GM12878 (cell line): Measurements from ENCODE around the gene SPTSSB. TPM values are rescaled to one million over a fixed set of nuclear protein-coding genes. Genes with fewer than 3 reads are reported as not detected.

Experiments
- ATAC-seq: fragments of 200-7000 bp; cut with Tn5 transposase; 3 replicates; pipeline ENCODE4 v1.9.1; 2020; ENCODE audit warnings: mild to moderate bottlenecking, moderate library complexity
- BruUV-seq: library from RNA; stranded (reverse); fragments of 400-500 nt; replicated peaks from 2 replicates; lab custom pipeline; 2021; lab: Mats Ljungman, UMichigan
- CTCF ChIA-PET: fragments of 300-600 bp; sonication (Branson Sonifier 250); formaldehyde crosslinking; extraction: SDS; loops from one replicate; lab custom pipeline; 2021; ENCODE audit warnings: inconsistent platforms; lab: Yijun Ruan, JAX
- POLR2A ChIA-PET: fragments of 350-600 bp; formaldehyde crosslinking; extraction: SDS; loops from one replicate; lab custom pipeline; 2021; ENCODE audit warnings: inconsistent platforms; lab: Charles Lee
- RAD21 ChIA-PET: fragments of 300-600 bp; sonication (Branson Sonifier 250); formaldehyde crosslinking; loops from one replicate; lab custom pipeline; 2023; ENCODE audit warnings: antibody characterized with exemption; ENCODE audit not compliant: unreplicated experiment; lab: Charles Lee
- SMC1A ChIA-PET: fragments of 300-600 bp; sonication (Branson Sonifier 250); formaldehyde crosslinking; loops from one replicate; lab custom pipeline; 2023; ENCODE audit not compliant: unreplicated experiment, uncharacterized antibody; lab: Charles Lee
- DNase-seq: peaks from one replicate; pipeline ENCODE4 v3.0.0-alpha.2; 2011; ENCODE audit warnings: low read depth, low spot score
- FAIRE-seq: peaks from 3 replicates; lab custom pipeline; 2011; peaks lifted over from hg19 to GRCh38; lab: Jason Lieb, UNC
- H2AFZ ChIP-seq: 2 replicates; pipeline ENCODE4 v1.6.0; 2011; ENCODE audit warnings: low read depth, low read length, control low read depth; ENCODE audit not compliant: control insufficient read depth
- H3K27ac ChIP-seq: 2 replicates; pipeline ENCODE4 v1.5.1; 2011; ENCODE audit warnings: control low read depth; ENCODE audit not compliant: control insufficient read depth, insufficient read depth
- H3K27me3 ChIP-seq, 2 experiments: replicated peaks in 1 of 2; 2 replicates each; pipeline versions ENCODE4 v1.6.0 to v1.6.1; 2011; ENCODE audit warnings: low read length in 1 of 2; ENCODE audit not compliant: control insufficient read depth in 2 of 2, insufficient read depth in 2 of 2
- H3K36me3 ChIP-seq, 2 experiments: 2 replicates each; pipeline ENCODE4 v1.5.1; 2011; ENCODE audit warnings: low read length in 1 of 2; ENCODE audit not compliant: control insufficient read depth in 2 of 2, insufficient read depth in 2 of 2
- H3K4me1 ChIP-seq: 2 replicates; pipeline ENCODE4 v1.6.1; 2011; ENCODE audit warnings: mild to moderate bottlenecking, low read length, moderate library complexity, mixed read lengths; ENCODE audit not compliant: control insufficient read depth, insufficient read depth
- H3K4me2 ChIP-seq: 2 replicates; pipeline ENCODE4 v1.6.0; 2011; ENCODE audit warnings: control low read depth; ENCODE audit not compliant: control insufficient read depth, insufficient read depth
- H3K4me3 ChIP-seq: fragments of 200-600 bp; sonication (generic); 2 replicates; pipeline ENCODE4 v1.5.1; 2016
- H3K79me2 ChIP-seq: 2 replicates; pipeline ENCODE4 v1.6.0; 2011; ENCODE audit warnings: low read length; ENCODE audit not compliant: control insufficient read depth, insufficient read depth
- H3K9ac ChIP-seq: 2 replicates; pipeline ENCODE4 v1.8.0; 2011; ENCODE audit warnings: low read length, control low read depth, mixed read lengths; ENCODE audit not compliant: control insufficient read depth, insufficient read depth
- H3K9me3 ChIP-seq: replicated peaks from 3 replicates; pipeline ENCODE4 v1.5.1; 2011; ENCODE audit warnings: mild to moderate bottlenecking, low read length; ENCODE audit not compliant: control insufficient read depth, insufficient read depth
- H4K20me1 ChIP-seq: 2 replicates; pipeline ENCODE4 v1.6.0; 2011; ENCODE audit not compliant: control insufficient read depth, insufficient read depth
- ATF7 ChIP-seq: fragments of 450-650 bp; IDR thresholded peaks from 2 replicates; pipeline ENCODE4 v1.6.1; 2016; ENCODE audit warnings: low read depth, mild to moderate bottlenecking
- CREB1 ChIP-seq: IDR thresholded peaks from 2 replicates; pipeline ENCODE4 v1.6.1; 2012; ENCODE audit warnings: low read depth, mild to moderate bottlenecking, inconsistent platforms
- DPF2 ChIP-seq: fragments of 450-650 bp; IDR thresholded peaks from 2 replicates; pipeline ENCODE4 v1.6.1; 2017; ENCODE audit warnings: mild to moderate bottlenecking
- ETV6 ChIP-seq, 2 experiments: fragments of 450-650 bp in 1 of 2; IDR thresholded peaks in 1 of 2; conservative IDR thresholded peaks in 1 of 2; 2 replicates each; pipeline ENCODE4 v1.6.1; 2014; ENCODE audit warnings: antibody characterized with exemption in 1 of 2, borderline replicate concordance in 1 of 2, low read depth in 1 of 2, mild to moderate bottlenecking in 1 of 2, moderate library complexity in 1 of 2
- HDGF ChIP-seq: fragments of 450-650 bp; IDR thresholded peaks from 2 replicates; pipeline ENCODE4 v1.6.1; 2016; ENCODE audit warnings: antibody characterized with exemption
- MTA2 ChIP-seq: fragments of 450-650 bp; IDR thresholded peaks from 2 replicates; pipeline ENCODE4 v1.6.1; 2016; ENCODE audit warnings: low read depth, mild to moderate bottlenecking, moderate library complexity
- POLR2A ChIP-seq: IDR thresholded peaks from 2 replicates; pipeline ENCODE4 v1.6.1; 2011; ENCODE audit warnings: low read depth, mild to moderate bottlenecking, low read length
- SIX5 ChIP-seq: IDR thresholded peaks from 2 replicates; pipeline ENCODE4 v1.6.1; 2011; ENCODE audit warnings: mild to moderate bottlenecking, low read depth, low read length, moderate library complexity; ENCODE audit not compliant: severe bottlenecking
- SREBF2 ChIP-seq: IDR thresholded peaks from 2 replicates; pipeline ENCODE4 v1.6.1; 2012; ENCODE audit warnings: mild to moderate bottlenecking, low read length
- SRF ChIP-seq, 2 experiments: IDR thresholded peaks; 2 replicates each; pipeline ENCODE4 v1.6.1; 2011; ENCODE audit warnings: low read depth in 2 of 2, low read length in 2 of 2, mild to moderate bottlenecking in 1 of 2, moderate library complexity in 1 of 2
- SUZ12 ChIP-seq: fragments of 200-600 bp; sonication (generic); IDR thresholded peaks from one replicate; pipeline ENCODE4 v1.6.1; 2018; ENCODE audit warnings: antibody characterized with exemption, mild to moderate bottlenecking; ENCODE audit not compliant: unreplicated experiment
- TARDBP ChIP-seq: IDR thresholded peaks from 2 replicates; pipeline ENCODE4 v1.6.1; 2016; ENCODE audit warnings: borderline replicate concordance
- TCF12 ChIP-seq: IDR thresholded peaks from 2 replicates; pipeline ENCODE4 v1.6.1; 2011; ENCODE audit warnings: low read depth, mild to moderate bottlenecking, low read length
- WRNIP1 ChIP-seq: IDR thresholded peaks from 2 replicates; pipeline ENCODE4 v1.6.1; 2011; ENCODE audit warnings: low read depth, low read length, improper control_type of control experiment, borderline replicate concordance
- ZNF622 ChIP-seq: fragments of 450-650 bp; IDR thresholded peaks from 2 replicates; pipeline ENCODE4 v1.6.1; 2017; ENCODE audit warnings: mild to moderate bottlenecking, inconsistent platforms
- WGBS: methylation state at CpG from one replicate; pipeline ENCODE4 v1.1.6; 2016; ENCODE audit warnings: low lambda C conversion rate; ENCODE audit not compliant: insufficient replicate concordance, insufficient coverage; ENCODE audit errors: missing lambda C conversion rate; 5-methylcytosine and 5-hydroxymethylcytosine counted together
- in situ Hi-C: fragments of 300-500 bp; cut with MboI; formaldehyde crosslinking; loops from 9 replicates; pipeline ENCODE4 v1.14.3; 2018; ENCODE audit warnings: mixed read lengths
- intact Hi-C: fragments of 100-400 bp; cut with micrococcal nuclease; formaldehyde crosslinking; loops from one replicate; pipeline ENCODE4 v1.14.2; 2022; ENCODE audit not compliant: unreplicated experiment
- polyA plus RNA-seq, 11 experiments: library from polyadenylated mRNA; depleted of rRNA in 4 of 11; unstranded in 6 of 11; stranded (reverse) in 5 of 11; fragments of >200 nt; fragmentation: Nextera tagmentation in 4 of 11; fragmentation: Illumina TruSeq in 1 of 11; extraction: Ambion mirVana in 4 of 11; extraction: Trizol in 1 of 11; gene quantifications; 1 replicate in 1 of 11; 2 replicates in 10 of 11; pipeline versions ENCODE4 v1.2.1 to v1.2.3, GENCODE V29; 2011 to 2016; ENCODE audit warnings: inconsistent platforms in 2 of 11, missing spikeins in 2 of 11, low read depth in 1 of 11
- total RNA-seq, 4 experiments: library from RNA; depleted of rRNA in 3 of 4; stranded (reverse); fragments of >200 nt in 3 of 4; fragmentation: Illumina TruSeq in 1 of 4; extraction: Trizol in 1 of 4; gene quantifications; 2 replicates each; pipeline versions ENCODE4 v1.2.1 to v1.2.3, GENCODE V29; 2013 to 2021
- TF ChIP-seq, protein P1 (sequence below): IDR thresholded peaks from 2 replicates; pipeline ENCODE4 v1.6.1; 2011; ENCODE audit warnings: borderline replicate concordance, low read depth, mild to moderate bottlenecking, moderate library complexity, low read length; ENCODE audit not compliant: insufficient read depth, poor library complexity, severe bottlenecking
- TF ChIP-seq, protein P2 (sequence below): fragments of 450-650 bp; IDR thresholded peaks from 2 replicates; pipeline ENCODE4 v1.6.1; 2018; ENCODE audit warnings: borderline replicate concordance, mild to moderate bottlenecking; ENCODE audit not compliant: partially characterized antibody
- TF ChIP-seq, protein P3 (sequence below): fragments of 450-650 bp; IDR thresholded peaks from 2 replicates; pipeline ENCODE4 v1.6.1; 2017; ENCODE audit warnings: mild to moderate bottlenecking, low read depth, inconsistent platforms; ENCODE audit not compliant: poor library complexity, severe bottlenecking

The SPTSSB gene
- total and polyA plus RNA-seq, 10 of the 15 experiments (the other 5 are each of a cell fraction or from before 2014, with no cell fraction given), result 0.19 to 30.6 (median 0.91) TPM

DNA sequence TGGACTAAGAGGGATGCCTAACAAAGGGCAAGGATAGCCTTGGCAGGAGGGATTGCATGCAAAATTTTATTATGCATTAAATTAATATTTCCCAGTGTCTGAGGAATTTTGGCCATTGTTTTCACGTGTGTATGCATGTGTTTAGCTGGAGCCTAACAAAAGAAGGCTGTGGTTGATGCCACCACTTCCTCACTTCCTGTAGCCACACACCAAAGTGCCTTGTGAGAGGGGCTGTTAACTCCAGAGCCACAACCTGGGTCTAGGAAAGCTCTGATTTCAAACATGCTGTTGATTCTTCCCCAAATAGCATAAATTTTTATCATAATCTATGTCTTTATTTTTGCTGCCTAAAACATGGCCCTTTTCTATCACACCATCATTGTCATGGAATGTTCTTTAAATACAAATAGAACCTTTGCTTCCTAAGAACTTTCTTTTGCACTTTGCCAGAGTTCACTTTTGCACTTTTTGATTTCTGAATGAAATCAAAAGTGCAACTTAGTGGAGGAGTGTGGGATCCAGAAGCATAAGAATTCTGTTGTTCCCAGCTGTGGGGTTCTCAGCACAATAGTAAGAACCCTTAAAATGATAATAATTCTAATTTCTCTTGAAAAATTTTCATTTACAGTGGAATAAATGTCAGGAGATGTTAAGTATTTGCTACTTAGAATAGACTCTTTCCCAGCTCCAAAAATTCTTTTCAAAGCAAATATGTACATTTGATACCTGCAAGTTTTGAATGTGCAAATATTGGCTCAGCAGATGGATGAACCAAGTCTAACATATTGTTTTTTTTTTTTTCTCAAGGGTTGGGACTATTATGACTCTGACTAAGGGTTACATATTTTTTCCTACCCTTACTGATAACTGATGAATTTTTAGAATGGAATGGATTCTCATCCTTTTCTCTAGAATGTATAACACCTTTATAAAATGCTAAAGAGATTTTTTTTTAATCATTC, 35.6 kb upstream of the SPTSSB start:
- intact Hi-C loops, result loop anchor here (2.0 kb wide), 1 partner anchor 14 kb away; no protein-coding TSS in a partner anchor

More for the DNA sequence above, 35.6 kb upstream of the SPTSSB start:
- H3K4me3 ChIP-seq, result no peak overlapping the region
- H3K9ac ChIP-seq, result no peak overlapping the region
- ChIA-PET RAD21 (interaction anchor here (0.6 to 4.9 kb wide), 3 partner anchors 102 to 376 kb away, joined by 3 to 36 read pairs (median 3); no protein-coding TSS in a partner anchor), POLR2A (no interaction called here), CTCF (interaction anchor here (0.8 to 7.3 kb wide), 6 partner anchors 10 to 310 kb away, joined by 3 to 100 read pairs (median 3); no protein-coding TSS in a partner anchor), SMC1A (interaction anchor here (1.2 to 6.3 kb wide), 10 partner anchors 12 to 136 kb away, joined by 3 to 78 read pairs (median 6); no protein-coding TSS in a partner anchor)
- no peaks in the 10 kb centered on the region for H3K4me1 ChIP-seq
- no TSS peak for BruUV-seq
- H3K9me3 ChIP-seq, result no peaks in the 10 kb centered on the region; the same call in 2 of the 3 replicates
- 0% methylated on average over 1 of the region's 1 CpG for WGBS
- TF ChIP-seq ZNF622 (no peak), ATF7 (no peak), SIX5 (no peak), SRF (IDR thresholded peaks at IDR 0.05; ENCODE audit: low read depth in 2 of 2, low read length in 2 of 2) (no peak), TCF12 (no peak), WRNIP1 (no peak), SREBF2 (no peak), ETV6 (conservative IDR thresholded peaks at IDR 0.05 in 1 of 2, IDR thresholded peaks at IDR 0.05 in 1 of 2; ENCODE audit: borderline replicate concordance in 1 of 2, low read depth in 1 of 2) (no peak), TARDBP (no peak), SUZ12 (no peak), CREB1 (no peak), POLR2A (no peak), HDGF (no peak), DPF2 (no peak), MTA2 (no peak)
- TF ChIP-seq, protein P1, sequence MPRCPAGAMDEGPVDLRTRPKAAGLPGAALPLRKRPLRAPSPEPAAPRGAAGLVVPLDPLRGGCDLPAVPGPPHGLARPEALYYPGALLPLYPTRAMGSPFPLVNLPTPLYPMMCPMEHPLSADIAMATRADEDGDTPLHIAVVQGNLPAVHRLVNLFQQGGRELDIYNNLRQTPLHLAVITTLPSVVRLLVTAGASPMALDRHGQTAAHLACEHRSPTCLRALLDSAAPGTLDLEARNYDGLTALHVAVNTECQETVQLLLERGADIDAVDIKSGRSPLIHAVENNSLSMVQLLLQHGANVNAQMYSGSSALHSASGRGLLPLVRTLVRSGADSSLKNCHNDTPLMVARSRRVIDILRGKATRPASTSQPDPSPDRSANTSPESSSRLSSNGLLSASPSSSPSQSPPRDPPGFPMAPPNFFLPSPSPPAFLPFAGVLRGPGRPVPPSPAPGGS, result no peak
- TF ChIP-seq, protein P2, sequence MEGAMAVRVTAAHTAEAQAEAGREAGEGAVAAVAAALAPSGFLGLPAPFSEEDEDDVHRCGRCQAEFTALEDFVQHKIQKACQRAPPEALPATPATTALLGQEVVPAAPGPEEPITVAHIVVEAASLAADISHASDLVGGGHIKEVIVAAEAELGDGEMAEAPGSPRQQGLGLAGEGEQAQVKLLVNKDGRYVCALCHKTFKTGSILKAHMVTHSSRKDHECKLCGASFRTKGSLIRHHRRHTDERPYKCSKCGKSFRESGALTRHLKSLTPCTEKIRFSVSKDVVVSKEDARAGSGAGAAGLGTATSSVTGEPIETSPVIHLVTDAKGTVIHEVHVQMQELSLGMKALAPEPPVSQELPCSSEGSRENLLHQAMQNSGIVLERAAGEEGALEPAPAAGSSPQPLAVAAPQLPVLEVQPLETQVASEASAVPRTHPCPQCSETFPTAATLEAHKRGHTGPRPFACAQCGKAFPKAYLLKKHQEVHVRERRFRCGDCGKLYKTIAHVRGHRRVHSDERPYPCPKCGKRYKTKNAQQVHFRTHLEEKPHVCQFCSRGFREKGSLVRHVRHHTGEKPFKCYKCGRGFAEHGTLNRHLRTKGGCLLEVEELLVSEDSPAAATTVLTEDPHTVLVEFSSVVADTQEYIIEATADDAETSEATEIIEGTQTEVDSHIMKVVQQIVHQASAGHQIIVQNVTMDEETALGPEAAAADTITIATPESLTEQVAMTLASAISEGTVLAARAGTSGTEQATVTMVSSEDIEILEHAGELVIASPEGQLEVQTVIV, result no peak
- TF ChIP-seq, protein P3, sequence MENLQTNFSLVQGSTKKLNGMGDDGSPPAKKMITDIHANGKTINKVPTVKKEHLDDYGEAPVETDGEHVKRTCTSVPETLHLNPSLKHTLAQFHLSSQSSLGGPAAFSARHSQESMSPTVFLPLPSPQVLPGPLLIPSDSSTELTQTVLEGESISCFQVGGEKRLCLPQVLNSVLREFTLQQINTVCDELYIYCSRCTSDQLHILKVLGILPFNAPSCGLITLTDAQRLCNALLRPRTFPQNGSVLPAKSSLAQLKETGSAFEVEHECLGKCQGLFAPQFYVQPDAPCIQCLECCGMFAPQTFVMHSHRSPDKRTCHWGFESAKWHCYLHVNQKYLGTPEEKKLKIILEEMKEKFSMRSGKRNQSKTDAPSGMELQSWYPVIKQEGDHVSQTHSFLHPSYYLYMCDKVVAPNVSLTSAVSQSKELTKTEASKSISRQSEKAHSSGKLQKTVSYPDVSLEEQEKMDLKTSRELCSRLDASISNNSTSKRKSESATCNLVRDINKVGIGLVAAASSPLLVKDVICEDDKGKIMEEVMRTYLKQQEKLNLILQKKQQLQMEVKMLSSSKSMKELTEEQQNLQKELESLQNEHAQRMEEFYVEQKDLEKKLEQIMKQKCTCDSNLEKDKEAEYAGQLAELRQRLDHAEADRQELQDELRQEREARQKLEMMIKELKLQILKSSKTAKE, result no peak
- H3K27me3 ChIP-seq, result no peaks in the 10 kb centered on the region
- FAIRE-seq (no peak), DNase-seq (no peak), ATAC-seq (peak; percentile 42; the same call in 1 of the 3 replicates)
- no peak overlapping the region for H3K4me2 ChIP-seq
- H3K27ac ChIP-seq, result no peak overlapping the region
- in situ Hi-C loops, result no loop called here
- H4K20me1 ChIP-seq, result no peaks in the 10 kb centered on the region
- H3K79me2 ChIP-seq, result no peaks in the 10 kb centered on the region
- H3K36me3 ChIP-seq, result no peaks in the 10 kb centered on the region
- no peak overlapping the region for H2AFZ ChIP-seq
